Mesenchymal stem cell (in vitro differentiated cells and primary cell): ENCODE measurements around the gene HIPK2.
A peak's percentile ranks its signal among the peaks of the same experiment; 100 is the strongest.

ENCODE experiments used
- DNase-seq: peaks from one replicate; pipeline ENCODE4 v3.0.0-alpha.2; 2013
- H2AFZ ChIP-seq: one replicate; pipeline ENCODE4 v1.6.1; 2013; ENCODE audit warnings: low read depth, mild to moderate bottlenecking, control low read depth, inconsistent platforms, low read length, moderate library complexity
- H2AK5ac ChIP-seq: 2 replicates; pipeline ENCODE4 v1.6.1; 2013; ENCODE audit warnings: low read length, moderate library complexity, mild to moderate bottlenecking, inconsistent platforms; ENCODE audit not compliant: severe bottlenecking
- H2BK120ac ChIP-seq: one replicate; pipeline ENCODE4 v1.6.1; 2013; ENCODE audit warnings: low read depth, mild to moderate bottlenecking, inconsistent platforms, low read length, moderate library complexity
- H2BK12ac ChIP-seq, 2 experiments: one replicate each; pipeline ENCODE4 v1.6.1; 2013; ENCODE audit warnings: inconsistent platforms in 2 of 2, low read length in 2 of 2, mild to moderate bottlenecking in 2 of 2, moderate library complexity in 2 of 2, control low read depth in 1 of 2
- H2BK15ac ChIP-seq: one replicate; pipeline ENCODE4 v1.6.1; 2013; ENCODE audit warnings: mild to moderate bottlenecking, low read depth, inconsistent platforms; ENCODE audit not compliant: poor library complexity, severe bottlenecking
- H2BK5ac ChIP-seq: 2 replicates; pipeline ENCODE4 v1.6.1; 2013; ENCODE audit warnings: low read depth, mild to moderate bottlenecking, low read length, control low read depth, inconsistent platforms; ENCODE audit not compliant: poor library complexity, severe bottlenecking
- H3K14ac ChIP-seq, 2 experiments: one replicate each; pipeline ENCODE4 v1.6.1; 2013; ENCODE audit warnings: inconsistent platforms in 2 of 2, low read length in 2 of 2, control low read depth in 1 of 2, mild to moderate bottlenecking in 1 of 2, moderate library complexity in 1 of 2
- H3K18ac ChIP-seq, 2 experiments: one replicate each; pipeline ENCODE4 v1.6.1; 2013; ENCODE audit warnings: inconsistent platforms in 2 of 2, low read length in 2 of 2, control low read depth in 1 of 2, low read depth in 1 of 2, mild to moderate bottlenecking in 1 of 2
- H3K23ac ChIP-seq, 2 experiments: one replicate each; pipeline ENCODE4 v1.6.1; 2013; ENCODE audit warnings: inconsistent platforms in 2 of 2, low read length in 2 of 2, mild to moderate bottlenecking in 2 of 2, moderate library complexity in 2 of 2, control low read depth in 1 of 2
- H3K27ac ChIP-seq: 2 replicates; pipeline ENCODE4 v1.5.1; 2013; ENCODE audit warnings: mild to moderate bottlenecking, moderate library complexity, low read length, control low read depth, inconsistent platforms; ENCODE audit not compliant: poor library complexity, severe bottlenecking
- H3K27me3 ChIP-seq, 2 experiments: 2 replicates each; pipeline versions ENCODE4 v1.6.1 to v1.7.0; 2013; ENCODE audit warnings: low read length in 2 of 2, mild to moderate bottlenecking in 2 of 2, moderate library complexity in 2 of 2, control low read depth in 1 of 2, inconsistent platforms in 1 of 2; ENCODE audit not compliant: control insufficient read depth in 1 of 2, insufficient read depth in 1 of 2
- H3K36me3 ChIP-seq, 2 experiments: 2 replicates each; pipeline versions ENCODE4 v1.6.1 to v1.7.0; 2013; ENCODE audit warnings: low read length in 2 of 2, control low read depth in 1 of 2, inconsistent platforms in 1 of 2, low read depth in 1 of 2, mild to moderate bottlenecking in 1 of 2; ENCODE audit not compliant: insufficient read depth in 2 of 2, control insufficient read depth in 1 of 2
- H3K4ac ChIP-seq, 2 experiments: one replicate each; pipeline ENCODE4 v1.6.1; 2013; ENCODE audit warnings: inconsistent platforms in 2 of 2, low read length in 2 of 2, mild to moderate bottlenecking in 2 of 2, moderate library complexity in 2 of 2, control low read depth in 1 of 2, low read depth in 1 of 2
- H3K4me1 ChIP-seq: 2 replicates; pipeline ENCODE4 v1.6.1; 2013; ENCODE audit warnings: low read depth, low read length, control low read depth; ENCODE audit not compliant: control insufficient read depth, insufficient read depth
- H3K4me2 ChIP-seq: 2 replicates; pipeline ENCODE4 v1.6.1; 2013; ENCODE audit warnings: low read length, mild to moderate bottlenecking, inconsistent platforms; ENCODE audit not compliant: poor library complexity, severe bottlenecking
- H3K4me3 ChIP-seq, 2 experiments: 2 replicates each; pipeline versions ENCODE4 v1.5.1 to v1.7.0; 2013; ENCODE audit warnings: low read length in 2 of 2, mild to moderate bottlenecking in 2 of 2, control low read depth in 1 of 2, low read depth in 1 of 2; ENCODE audit not compliant: insufficient read depth in 1 of 2
- H3K79me1 ChIP-seq: replicated peaks from 2 replicates; pipeline ENCODE4 v1.6.1; 2013; ENCODE audit warnings: mild to moderate bottlenecking, control low read depth, low read length, inconsistent platforms; ENCODE audit not compliant: poor library complexity, severe bottlenecking
- H3K9ac ChIP-seq: 2 replicates; pipeline ENCODE4 v1.7.0; 2013; ENCODE audit warnings: mild to moderate bottlenecking, low read length, moderate library complexity
- H3K9me3 ChIP-seq: 2 replicates; pipeline ENCODE4 v1.7.0; 2013; ENCODE audit warnings: mild to moderate bottlenecking, low read length; ENCODE audit not compliant: control insufficient read depth
- H4K8ac ChIP-seq: one replicate; pipeline ENCODE4 v1.6.1; 2013; ENCODE audit warnings: inconsistent platforms, mild to moderate bottlenecking, low read length, moderate library complexity
- H4K91ac ChIP-seq: one replicate; pipeline ENCODE4 v1.6.1; 2013; ENCODE audit warnings: mild to moderate bottlenecking, low read length, inconsistent platforms
- WGBS: methylation state at CpG from one replicate; pipeline ENCODE4 v1.1.7; 2013; ENCODE audit warnings: mixed read lengths; 5-methylcytosine and 5-hydroxymethylcytosine counted together

HIPK2 gene

GRCh38 chr7:139627831-139628230 is 150.0 kb downstream of the HIPK2 start:
- Histone ChIP-seq H3K14ac (no peak overlapping the region), H3K4ac (no peak overlapping the region), H3K9me3 (no peaks in the 10 kb centered on the region), H2BK120ac (no peak overlapping the region), H3K27me3 (no peaks in the 10 kb centered on the region), H3K9ac (no peak overlapping the region), H4K91ac (no peak overlapping the region), H2AFZ (no peak overlapping the region), H2AK5ac (no peak overlapping the region), H3K79me1 (peaks cover 46% of the 10 kb centered on the region), H3K4me1 (no peaks in the 10 kb centered on the region), H3K36me3 (peaks cover 65 to 78% of the 10 kb centered on the region in 2 experiments), H3K4me2 (no peak overlapping the region), H3K4me3 (no peak overlapping the region), H2BK15ac (no peak overlapping the region), H3K18ac (no peak overlapping the region), H3K23ac (no peak overlapping the region), H2BK5ac (no peak overlapping the region), H2BK12ac (no peak overlapping the region), H4K8ac (no peak overlapping the region), H3K27ac (no peak overlapping the region)
- DNase-seq: no peak
- 98% methylated on average over 4 of the region's 4 CpGs for WGBS

- 89% methylated on average over 1 of the region's 1 CpG for WGBS
- Histone ChIP-seq H3K9ac (no peak overlapping the region), H3K14ac (no peak overlapping the region), H3K4me3 (no peak overlapping the region), H2AFZ (no peak overlapping the region), H2BK12ac (no peak overlapping the region), H4K8ac (no peak overlapping the region), H3K23ac (no peak overlapping the region), H2BK15ac (no peak overlapping the region), H2BK5ac (no peak overlapping the region), H3K9me3 (no peaks in the 10 kb centered on the region), H2AK5ac (no peak overlapping the region), H3K27ac (no peak overlapping the region), H4K91ac (no peak overlapping the region), H3K36me3 (peaks cover 70 to 87% of the 10 kb centered on the region in 2 experiments), H3K79me1 (peaks cover 50% of the 10 kb centered on the region), H3K27me3 (no peaks in the 10 kb centered on the region), H3K4me2 (no peak overlapping the region), H3K4me1 (no peaks in the 10 kb centered on the region), H2BK120ac (no peak overlapping the region), H3K4ac (no peak overlapping the region), H3K18ac (no peak overlapping the region)
- no peak for DNase-seq
Observed at GRCh38 chr7:139626817-139627216, 151.0 kb downstream of the HIPK2 start.

- Histone ChIP-seq H3K4me2 (no peak overlapping the region), H3K4me3 (no peak overlapping the region), H2AFZ (no peak overlapping the region), H3K9me3 (no peaks in the 10 kb centered on the region), H3K27ac (no peak overlapping the region), H2BK12ac (no peak overlapping the region), H3K14ac (no peak overlapping the region), H2AK5ac (no peak overlapping the region), H3K18ac (no peak overlapping the region), H2BK5ac (no peak overlapping the region), H2BK15ac (no peak overlapping the region), H2BK120ac (no peak overlapping the region), H4K91ac (no peak overlapping the region), H3K9ac (no peak overlapping the region), H3K4ac (no peak overlapping the region), H3K23ac (no peak overlapping the region), H4K8ac (no peak overlapping the region), H3K27me3 (no peaks in the 10 kb centered on the region), H3K79me1 (peaks cover 44% of the 10 kb centered on the region), H3K4me1 (no peaks in the 10 kb centered on the region), H3K36me3 (peaks cover 66 to 74% of the 10 kb centered on the region in 2 experiments)
- peak; percentile 17 for DNase-seq
- 96% methylated on average over 4 of the region's 4 CpGs for WGBS
Observed at GRCh38 chr7:139623518-139623917, 154.3 kb downstream of the HIPK2 start.

GRCh38 chr7:139620676-139621344 is 157.0 kb downstream of the HIPK2 start:
- H3K14ac ChIP-seq: no peak overlapping the region

More at GRCh38 chr7:139620676-139621344, 157.0 kb downstream of the HIPK2 start:
- 92% methylated on average over 9 of the region's 10 CpGs for WGBS
- peaks cover 65 to 77% of the 10 kb centered on the region in 2 experiments for H3K36me3 ChIP-seq
- H2BK15ac ChIP-seq: no peak overlapping the region
- no peak overlapping the region for H3K23ac ChIP-seq
- H2AFZ ChIP-seq: no peak overlapping the region
- peaks cover 41% of the 10 kb centered on the region for H3K79me1 ChIP-seq
- no peak overlapping the region for H3K27ac ChIP-seq
- H2AK5ac ChIP-seq: no peak overlapping the region
- H3K4me1 ChIP-seq: no peaks in the 10 kb centered on the region
- H2BK120ac ChIP-seq: no peak overlapping the region
- H3K9me3 ChIP-seq: no peaks in the 10 kb centered on the region
- no peak overlapping the region for H3K4ac ChIP-seq
- DNase-seq: peak; percentile 22
- no peak overlapping the region for H2BK12ac ChIP-seq
- H3K4me3 ChIP-seq: no peak overlapping the region
- no peaks in the 10 kb centered on the region for H3K27me3 ChIP-seq
- H3K18ac ChIP-seq: no peak overlapping the region
- H3K4me2 ChIP-seq: no peak overlapping the region
- no peak overlapping the region for H2BK5ac ChIP-seq
- no peak overlapping the region for H4K8ac ChIP-seq
- H4K91ac ChIP-seq: no peak overlapping the region
- H3K9ac ChIP-seq: no peak overlapping the region
